Spleen (tissue), 7 donors: ENCODE results near the gene LRRC23.

Experiments
- POLR2AphosphoS5 ChIP-seq, 3 donors: sonication (generic); formaldehyde crosslinking; IDR thresholded peaks; one replicate each; pipeline ENCODE4 v1.5.1; 2017; ENCODE audit warnings: antibody characterized with exemption in 3 of 3
- TF ChIP-seq, protein P1 (sequence below), 11 experiments: fragments of 200-600 bp in 7 of 11; fragments of 450-650 bp in 4 of 11; sonication (generic) in 4 of 11; IDR thresholded peaks in 8 of 11; conservative IDR thresholded peaks in 3 of 11; 1 replicate in 7 of 11; 2 replicates in 4 of 11; pipeline versions ENCODE4 v1.4.0 to v1.8.0; 2016 to 2021; ENCODE audit warnings: antibody characterized with exemption in 11 of 11, inconsistent platforms in 4 of 11, mild to moderate bottlenecking in 1 of 11
- donor health status: DM: no; HTN: no; CAD: no; lungs with moderate emphysema.
- donor health status: DM: no; HTN: no; CAD: no.
- donor health status: DM: no; HTN: no; CAD: no.

DNA sequence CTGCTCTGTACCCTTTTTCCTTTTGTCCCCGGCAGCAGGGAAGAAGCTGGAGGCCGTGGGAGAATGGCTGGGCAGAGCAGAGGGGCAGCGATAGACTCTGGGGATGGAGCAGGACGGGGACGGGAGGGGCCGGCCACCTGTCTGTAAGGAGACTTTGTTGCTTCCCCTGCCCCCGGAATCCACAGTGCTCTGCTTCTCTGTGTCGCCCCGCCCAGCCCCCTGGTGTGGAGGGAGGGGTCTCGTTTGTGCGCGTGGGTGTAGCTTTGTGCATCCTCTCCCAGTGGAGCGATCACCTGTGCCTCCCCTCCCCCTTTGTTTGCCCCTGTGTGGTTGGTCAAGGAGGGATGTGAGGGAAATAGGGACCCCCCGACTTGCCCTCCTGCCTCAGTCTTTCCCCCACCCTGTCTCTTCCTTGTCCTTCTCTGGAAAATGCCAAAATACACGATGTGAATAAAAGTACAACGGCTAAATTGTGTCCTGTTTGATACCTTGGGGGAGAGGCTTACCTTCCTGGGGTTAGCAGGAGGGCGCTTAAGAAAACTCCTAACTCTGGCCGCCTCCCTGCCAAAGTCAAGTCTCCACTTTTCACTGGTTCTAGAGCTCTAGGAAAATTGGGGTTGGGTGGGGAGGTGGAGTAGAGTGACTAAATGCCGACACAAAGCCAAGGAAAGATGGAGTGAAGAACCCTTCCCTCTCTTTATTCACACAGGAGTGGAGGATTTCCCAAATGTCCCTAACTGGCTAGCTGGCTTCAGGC, 38.3 kb upstream of the LRRC23 start:
- TF ChIP-seq POLR2AphosphoS5 (IDR thresholded peaks at IDR 0.05), result no peak
- TF ChIP-seq, protein P1, sequence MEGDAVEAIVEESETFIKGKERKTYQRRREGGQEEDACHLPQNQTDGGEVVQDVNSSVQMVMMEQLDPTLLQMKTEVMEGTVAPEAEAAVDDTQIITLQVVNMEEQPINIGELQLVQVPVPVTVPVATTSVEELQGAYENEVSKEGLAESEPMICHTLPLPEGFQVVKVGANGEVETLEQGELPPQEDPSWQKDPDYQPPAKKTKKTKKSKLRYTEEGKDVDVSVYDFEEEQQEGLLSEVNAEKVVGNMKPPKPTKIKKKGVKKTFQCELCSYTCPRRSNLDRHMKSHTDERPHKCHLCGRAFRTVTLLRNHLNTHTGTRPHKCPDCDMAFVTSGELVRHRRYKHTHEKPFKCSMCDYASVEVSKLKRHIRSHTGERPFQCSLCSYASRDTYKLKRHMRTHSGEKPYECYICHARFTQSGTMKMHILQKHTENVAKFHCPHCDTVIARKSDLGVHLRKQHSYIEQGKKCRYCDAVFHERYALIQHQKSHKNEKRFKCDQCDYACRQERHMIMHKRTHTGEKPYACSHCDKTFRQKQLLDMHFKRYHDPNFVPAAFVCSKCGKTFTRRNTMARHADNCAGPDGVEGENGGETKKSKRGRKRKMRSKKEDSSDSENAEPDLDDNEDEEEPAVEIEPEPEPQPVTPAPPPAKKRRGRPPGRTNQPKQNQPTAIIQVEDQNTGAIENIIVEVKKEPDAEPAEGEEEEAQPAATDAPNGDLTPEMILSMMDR (IDR thresholded peaks at IDR 0.05 in 8 of 11, conservative IDR thresholded peaks at IDR 0.05 in 3 of 11), result no peak
